Gastrocnemius medialis (tissue), 4 donors: ENCODE data around the gene C3orf22.

ENCODE experiments used
- CTCF ChIP-seq, 5 experiments: fragments of 450-650 bp in 3 of 5; fragments of 200-600 bp in 2 of 5; sonication (generic) in 2 of 5; IDR thresholded peaks in 4 of 5; conservative IDR thresholded peaks in 1 of 5; 1 replicate in 4 of 5; 2 replicates in 1 of 5; pipeline ENCODE4 v1.5.1; 2016 to 2019; ENCODE audit warnings: antibody characterized with exemption in 5 of 5, mild to moderate bottlenecking in 3 of 5, moderate library complexity in 3 of 5
- POLR2A ChIP-seq, 2 donors: fragments of 450-650 bp; IDR thresholded peaks; one replicate each; pipeline ENCODE4 v1.6.1; 2017; ENCODE audit warnings: antibody characterized with exemption in 2 of 2, mild to moderate bottlenecking in 2 of 2, moderate library complexity in 2 of 2

GRCh38 chr3:126545544-126545943 is 13.2 kb downstream of the C3orf22 start:
- TF ChIP-seq CTCF (IDR thresholded peaks at IDR 0.05 in 4 of 5, conservative IDR thresholded peaks at IDR 0.05 in 1 of 5), result no peak
- TF ChIP-seq POLR2A (IDR thresholded peaks at IDR 0.05), result no peak
